Ovary (tissue), 3 donors: ENCODE results near the gene FITM1.

ENCODE experiments used
- CTCF ChIP-seq, 3 donors: fragments of 450-650 bp in 2 of 3; fragments of 200-600 bp in 1 of 3; IDR thresholded peaks; one replicate each; pipeline versions ENCODE4 v1.5.1 to v1.8.0; 2016 to 2022; ENCODE audit warnings: antibody characterized with exemption in 3 of 3, mild to moderate bottlenecking in 1 of 3
- EP300 ChIP-seq: sonication (generic); formaldehyde crosslinking; IDR thresholded peaks from one replicate; pipeline ENCODE4 v1.6.1; 2017; ENCODE audit warnings: antibody characterized with exemption
- POLR2A ChIP-seq: fragments of 450-650 bp; IDR thresholded peaks from one replicate; pipeline ENCODE4 v1.6.1; 2017; ENCODE audit warnings: antibody characterized with exemption, mild to moderate bottlenecking, moderate library complexity
- donor health status: DM: no; HTN: no; CAD: no.

DNA sequence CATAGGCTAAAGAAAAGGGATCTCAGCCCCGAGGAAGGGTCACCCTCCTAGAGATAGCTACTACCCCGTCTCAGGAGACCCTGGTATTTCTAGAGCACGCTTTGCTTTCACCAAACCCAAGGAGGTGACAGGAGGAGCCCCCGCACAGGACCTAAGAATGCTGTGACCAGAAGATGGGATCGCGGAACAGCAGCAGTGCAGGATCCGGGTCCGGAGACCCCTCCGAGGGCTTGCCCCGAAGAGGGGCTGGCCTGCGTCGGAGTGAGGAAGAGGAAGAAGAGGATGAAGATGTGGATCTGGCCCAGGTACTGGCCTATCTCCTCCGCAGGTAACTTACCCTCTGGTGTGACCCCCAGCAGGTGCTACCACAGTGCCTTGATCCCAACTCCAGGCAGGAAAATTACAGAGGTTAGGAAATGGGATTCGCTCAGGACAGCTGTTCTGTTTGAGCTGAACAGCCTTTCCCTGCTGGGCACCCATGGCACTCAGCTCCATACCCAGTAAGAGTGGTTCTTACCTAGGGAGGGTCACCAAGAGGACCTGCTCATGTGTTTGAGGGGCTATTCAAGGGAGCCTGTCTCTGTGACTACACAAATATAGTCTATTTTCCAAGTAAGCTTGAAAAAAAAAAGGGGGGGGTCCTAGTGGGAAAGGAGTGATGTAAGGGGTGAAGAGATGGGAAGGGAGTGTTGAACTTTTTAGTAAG, 14.9 kb upstream of the FITM1 start:
- TF ChIP-seq CTCF (IDR thresholded peaks at IDR 0.05) = no peak
- TF ChIP-seq POLR2A = no peak
- no peak for TF ChIP-seq EP300
